Aorta (tissue), 5 donors: ENCODE data around the gene NECTIN4. TPM values are rescaled to one million over a fixed set of nuclear protein-coding genes. Genes with fewer than 3 reads are reported as not detected.
A peak's percentile ranks its signal among the peaks of the same experiment; 100 is the strongest.

ENCODE experiments used
- ATAC-seq: fragments of 200-7000 bp; cut with Tn5 transposase; one replicate; pipeline ENCODE4 v1.9.1; 2022; ENCODE audit warnings: moderate library complexity; ENCODE audit not compliant: low FRiP score
- DNase-seq, 2 donors: peaks; one replicate each; pipeline ENCODE4 v3.0.0-alpha.2; 2020
- H3K27ac ChIP-seq, 2 donors: one replicate each; pipeline ENCODE4 v1.5.1; 2013; ENCODE audit warnings: low read length in 2 of 2, mild to moderate bottlenecking in 2 of 2, moderate library complexity in 2 of 2, control low read depth in 1 of 2, inconsistent platforms in 1 of 2, low read depth in 1 of 2
- H3K27me3 ChIP-seq, 2 donors: one replicate each; pipeline ENCODE4 v1.6.1; 2013; ENCODE audit warnings: control low read depth in 1 of 2, low read length in 1 of 2, mild to moderate bottlenecking in 1 of 2, moderate library complexity in 1 of 2; ENCODE audit not compliant: insufficient read depth in 2 of 2, control insufficient read depth in 1 of 2
- H3K36me3 ChIP-seq, 2 donors: one replicate each; pipeline ENCODE4 v1.6.1; 2013; ENCODE audit warnings: control low read depth in 1 of 2, low read length in 1 of 2, mild to moderate bottlenecking in 1 of 2; ENCODE audit not compliant: insufficient read depth in 2 of 2, control insufficient read depth in 1 of 2
- H3K4me1 ChIP-seq, 2 donors: one replicate each; pipeline ENCODE4 v1.6.1; 2013; ENCODE audit warnings: low read length in 2 of 2, control low read depth in 1 of 2, mild to moderate bottlenecking in 1 of 2, moderate library complexity in 1 of 2; ENCODE audit not compliant: insufficient read depth in 2 of 2, control insufficient read depth in 1 of 2
- H3K4me3 ChIP-seq, 2 donors: one replicate each; pipeline ENCODE4 v1.5.1; 2013; ENCODE audit warnings: low read length in 2 of 2, control low read depth in 1 of 2, mild to moderate bottlenecking in 1 of 2
- H3K9me3 ChIP-seq: one replicate; pipeline ENCODE4 v1.6.1; 2013; ENCODE audit warnings: mild to moderate bottlenecking, low read length; ENCODE audit not compliant: control insufficient read depth
- WGBS, 2 donors: extraction: QIAGEN DNeasy Blood & Tissue Kit; methylation state at CpG; one replicate each; pipeline ENCODE4 v1.1.7; 2013; 5-methylcytosine and 5-hydroxymethylcytosine counted together
- intact Hi-C, 2 donors: fragments of 100-400 bp; cut with DNase I; formaldehyde crosslinking; loops; one replicate each; pipeline versions ENCODE4 v1.14.2 to v1.15.0; 2022
- polyA plus RNA-seq, 2 donors: library from polyadenylated mRNA; stranded (reverse); fragments of 200-250 nt; gene quantifications; one replicate each; pipeline ENCODE4 v1.2.3, GENCODE V29; 2013
- total RNA-seq, 2 donors: library from RNA; stranded (reverse); fragmentation: NEBNext Ultra II Directional; extraction: Animal tissue kit (Norgen Biotek cat#: 25700); gene quantifications; one replicate each; pipeline ENCODE4 v1.2.1, GENCODE V29; 2021
- donor health status: healthy with polysubstance abuse.
- donor health status: Bipolar disorder and iron deficiency.
- donor health status: DM: no; HTN: no; CAD: no.
- donor health status: DM: no; HTN: no; CAD: no.
- donor health status: DM: yes; HTN: yes; CAD: no.

The NECTIN4 gene
- total and polyA plus RNA-seq, 4 donors, result 0.24 to 0.26 TPM; not detected in 2

DNA sequence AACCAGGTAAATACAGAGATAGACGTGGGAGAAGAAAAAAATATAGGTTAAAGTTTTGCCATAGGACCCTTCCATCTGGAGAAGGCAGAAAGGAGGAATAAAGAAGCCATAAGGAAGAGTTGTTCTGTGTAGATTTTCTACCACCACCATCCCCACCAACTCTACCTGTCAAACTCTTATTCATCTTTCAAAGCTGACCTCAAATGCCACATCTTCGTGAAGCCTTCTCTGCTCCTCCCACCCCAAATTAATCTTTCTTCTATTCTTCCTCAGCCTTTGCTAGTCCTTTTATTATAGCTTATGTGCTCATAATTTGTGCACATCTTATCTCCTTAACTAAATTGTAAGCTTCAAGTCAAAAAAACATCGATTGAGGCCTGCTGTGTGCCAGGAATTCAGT lies 1.3 kb upstream of the NECTIN4 start:
- 75 to 80% methylated on average over 3 of the region's 3 CpGs for WGBS, 2 donors
- no peak overlapping the region for H3K4me3 ChIP-seq
- ATAC-seq, result no peak

DNA sequence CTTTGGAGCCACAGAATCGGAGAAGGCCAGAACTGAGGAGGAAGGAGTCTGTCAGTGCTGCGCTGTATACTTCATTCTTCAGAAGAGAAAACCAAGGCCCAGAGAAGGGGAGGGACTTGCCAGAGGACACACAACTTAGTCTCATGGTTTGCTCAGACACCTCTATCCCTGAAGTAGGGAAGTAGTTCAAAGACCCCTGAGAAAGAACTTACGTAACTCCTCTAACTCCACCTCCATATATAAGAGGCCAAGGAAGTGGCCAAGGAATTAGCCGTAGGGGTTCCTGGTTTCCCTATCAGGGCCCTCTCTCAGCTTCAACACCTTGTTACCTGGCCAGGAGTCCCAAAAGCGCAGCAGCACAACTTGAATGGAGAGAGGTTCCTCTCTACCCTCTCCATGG lies 580 bp upstream of the NECTIN4 start:
- Histone ChIP-seq H3K4me3 (no peak overlapping the region), H3K36me3 (no peaks in the 10 kb centered on the region), H3K4me1 (no peaks in the 10 kb centered on the region), H3K9me3 (no peaks in the 10 kb centered on the region), H3K27ac (no peak overlapping the region), H3K27me3 (no peaks in the 10 kb centered on the region)
- ATAC-seq (no peak), DNase-seq (no peak)
- intact Hi-C loops, result loop anchor here in 1 of 2 donors (5.0 kb wide), 1 partner anchor 93 kb away; no protein-coding TSS in a partner anchor
- 96% methylated on average over 5 of the region's 5 CpGs for WGBS, 2 donors

More for the DNA sequence above, 1.3 kb upstream of the NECTIN4 start:
- H3K9me3 ChIP-seq, result no peaks in the 10 kb centered on the region
- H3K4me1 ChIP-seq, result no peaks in the 10 kb centered on the region
- DNase-seq, result no peak
- no peaks in the 10 kb centered on the region for H3K36me3 ChIP-seq
- no peaks in the 10 kb centered on the region for H3K27me3 ChIP-seq
- H3K27ac ChIP-seq, result no peak overlapping the region
- intact Hi-C loops, result loop anchor here in 1 of 2 donors (5.0 kb wide), 1 partner anchor 93 kb away; no protein-coding TSS in a partner anchor

DNA sequence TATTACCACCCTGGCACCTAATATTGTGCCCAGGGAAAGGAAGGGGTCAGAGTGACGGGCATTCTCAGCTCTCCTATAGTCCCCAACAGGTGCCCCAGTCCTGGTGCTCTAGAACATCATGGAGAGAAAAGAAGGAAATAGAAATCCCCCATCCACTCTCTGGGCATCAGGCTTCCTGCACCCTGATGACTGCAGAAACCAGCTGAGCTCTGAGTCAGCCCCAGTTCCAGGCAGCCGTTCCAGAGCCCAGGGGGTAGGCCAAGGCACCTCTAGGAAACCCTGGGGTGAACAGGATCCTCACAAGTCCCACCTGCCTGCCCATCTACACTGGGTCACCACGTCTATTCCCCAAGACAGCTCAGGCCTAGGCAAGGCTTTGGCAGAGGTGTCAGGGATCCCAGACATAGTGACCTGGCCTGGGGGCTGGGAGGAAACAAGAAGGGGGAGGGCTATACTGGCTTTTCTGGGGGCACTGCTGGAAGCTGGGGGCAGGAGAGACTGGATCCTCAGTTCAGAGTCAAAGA lies 709 bp downstream of the NECTIN4 start:
- Histone ChIP-seq H3K27ac (no peak overlapping the region), H3K4me1 (no peaks in the 10 kb centered on the region), H3K9me3 (no peaks in the 10 kb centered on the region), H3K36me3 (no peaks in the 10 kb centered on the region), H3K4me3 (no peak overlapping the region), H3K27me3 (no peaks in the 10 kb centered on the region)
- DNase-seq, result no peak
- WGBS, 2 donors, result 80 to 84% methylated on average over 3 of the region's 3 CpGs
- intact Hi-C loops, result no loop called here
- no peak for ATAC-seq

DNA sequence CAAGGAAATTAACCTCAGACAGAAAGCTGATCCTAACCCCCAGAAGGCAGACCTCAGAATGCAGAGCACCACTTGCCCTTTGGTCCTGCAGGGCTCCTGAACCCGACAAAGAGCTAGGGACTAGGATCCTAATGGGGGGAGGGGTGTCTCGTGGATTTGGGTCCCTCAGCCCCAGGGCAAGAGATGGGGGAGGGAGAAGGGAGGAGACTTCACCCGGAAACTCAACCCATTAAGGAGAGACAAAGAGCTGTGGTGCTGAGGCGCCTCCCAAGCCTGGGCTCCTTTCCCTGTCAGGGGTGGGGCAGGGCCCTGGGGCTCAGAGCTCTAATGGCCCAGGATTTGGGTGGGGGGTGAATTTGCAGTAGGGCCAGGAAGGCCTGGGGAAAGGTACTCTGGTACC lies 2.9 kb downstream of the NECTIN4 start:
- no peak for ATAC-seq
- Histone ChIP-seq H3K9me3 (no peaks in the 10 kb centered on the region), H3K36me3 (no peaks in the 10 kb centered on the region), H3K4me1 (no peaks in the 10 kb centered on the region), H3K4me3 (no peak overlapping the region), H3K27ac (no peak overlapping the region), H3K27me3 (no peaks in the 10 kb centered on the region)
- intact Hi-C loops, result no loop called here
- 75 to 91% methylated on average over 4 of the region's 4 CpGs for WGBS, 2 donors
- DNase-seq, result no peak

DNA sequence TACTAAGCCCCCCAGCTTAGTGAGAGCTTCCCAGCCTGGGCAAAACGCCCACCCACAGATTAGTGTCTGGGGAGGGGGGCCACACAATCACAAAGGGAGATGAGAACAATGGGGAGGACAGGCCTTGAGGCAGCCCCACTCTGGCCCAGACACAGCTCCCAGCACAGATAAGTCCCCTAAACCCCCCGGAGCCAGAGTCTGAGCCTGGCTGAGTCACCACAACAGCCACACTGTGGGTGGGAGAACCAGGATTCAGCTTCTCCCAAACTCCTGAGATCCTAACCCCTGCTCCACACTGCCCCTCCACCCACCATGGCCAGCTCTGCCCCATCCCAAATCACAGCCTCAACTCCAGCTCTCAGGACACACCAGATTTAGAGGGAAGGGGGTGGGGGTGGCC lies 4.2 kb downstream of the NECTIN4 start:
- H3K27me3 ChIP-seq, result no peaks in the 10 kb centered on the region
- no peak for DNase-seq
- no peaks in the 10 kb centered on the region for H3K36me3 ChIP-seq
- ATAC-seq, result no peak
- no peak overlapping the region for H3K4me3 ChIP-seq
- H3K27ac ChIP-seq, result no peak overlapping the region
- WGBS, 2 donors, result 60 to 75% methylated on average over 2 of the region's 2 CpGs
- no peaks in the 10 kb centered on the region for H3K4me1 ChIP-seq
- intact Hi-C loops, result no loop called here
- H3K9me3 ChIP-seq, result no peaks in the 10 kb centered on the region

DNA sequence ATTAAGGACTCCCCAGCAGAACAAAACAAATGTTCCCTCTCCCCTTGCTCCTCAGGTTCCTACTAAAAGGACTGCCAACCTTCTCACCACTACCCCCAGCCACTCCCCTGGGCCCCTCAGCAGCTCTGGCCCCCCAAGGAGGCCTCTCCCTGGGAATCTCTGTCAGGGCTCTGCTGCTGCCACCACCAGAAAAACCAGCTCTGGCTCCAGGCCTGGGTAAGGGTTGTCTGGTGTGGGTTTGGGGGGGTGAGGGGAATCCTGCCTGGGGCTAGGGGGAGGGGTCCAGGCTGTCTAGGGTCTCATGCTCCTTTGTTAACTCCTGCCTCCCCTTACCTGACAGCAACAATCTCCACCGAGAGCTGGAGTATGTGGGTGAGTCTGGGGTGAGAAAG lies 4.8 kb downstream of the NECTIN4 start:
- DNase-seq (no peak), ATAC-seq (no peak)
- Histone ChIP-seq H3K4me3 (no peak overlapping the region), H3K27me3 (no peaks in the 10 kb centered on the region), H3K9me3 (no peaks in the 10 kb centered on the region), H3K36me3 (no peaks in the 10 kb centered on the region), H3K4me1 (no peaks in the 10 kb centered on the region), H3K27ac (no peak overlapping the region)
- intact Hi-C loops, result no loop called here
- WGBS, 2 donors, result 89 to 94% methylated on average over 1 of the region's 1 CpG

DNA sequence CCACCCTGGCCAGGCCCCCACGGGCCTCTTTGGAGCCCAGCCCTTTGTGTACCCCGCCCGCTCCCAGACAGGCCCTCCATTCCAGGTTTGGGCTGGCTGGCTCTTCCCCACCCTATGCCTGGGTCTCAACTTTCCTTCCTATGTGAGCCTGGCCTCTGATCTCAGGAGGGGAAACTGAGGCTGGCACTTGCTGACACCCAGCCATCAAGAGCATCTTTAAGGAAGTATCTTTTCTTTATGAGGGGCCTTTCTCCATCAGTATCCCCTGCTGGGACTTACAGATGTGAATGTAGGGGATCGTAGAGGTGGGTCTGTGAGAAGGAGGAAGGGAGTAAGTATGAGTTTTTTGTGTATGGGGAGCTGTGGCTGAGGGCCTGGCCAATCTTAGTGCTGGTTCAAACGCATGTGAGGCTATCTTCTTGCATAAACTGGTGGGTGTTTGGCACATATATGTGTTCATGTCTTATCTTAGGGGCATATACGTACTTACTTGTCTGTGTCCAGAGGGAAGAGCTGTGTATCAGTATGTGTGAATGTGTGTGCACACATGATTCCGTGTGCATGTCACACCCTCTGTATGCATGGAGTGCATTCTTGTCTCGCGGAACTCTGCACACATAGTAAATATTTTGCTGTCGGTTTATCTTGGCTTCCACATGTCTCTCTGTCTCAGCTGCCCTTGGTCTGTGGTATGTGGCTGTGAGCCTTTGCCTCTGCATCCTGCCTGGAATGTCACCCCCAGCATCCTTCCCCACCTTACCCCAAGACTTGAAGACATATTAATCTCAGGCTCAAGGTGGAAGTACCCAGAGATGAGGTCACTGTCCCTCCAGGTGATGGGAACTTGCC lies 5.4 kb downstream of the NECTIN4 start:
- H3K4me1 ChIP-seq, result no peaks in the 10 kb centered on the region
- H3K27ac ChIP-seq, result no peak overlapping the region
- DNase-seq, result no peak
- H3K9me3 ChIP-seq, result no peaks in the 10 kb centered on the region
- WGBS, 2 donors, result 65% methylated on average over 10 of the region's 10 CpGs
- ATAC-seq, result no peak
- no peaks in the 10 kb centered on the region for H3K27me3 ChIP-seq
- H3K36me3 ChIP-seq, result no peaks in the 10 kb centered on the region
- H3K4me3 ChIP-seq, result no peak overlapping the region
- intact Hi-C loops, result no loop called here

DNA sequence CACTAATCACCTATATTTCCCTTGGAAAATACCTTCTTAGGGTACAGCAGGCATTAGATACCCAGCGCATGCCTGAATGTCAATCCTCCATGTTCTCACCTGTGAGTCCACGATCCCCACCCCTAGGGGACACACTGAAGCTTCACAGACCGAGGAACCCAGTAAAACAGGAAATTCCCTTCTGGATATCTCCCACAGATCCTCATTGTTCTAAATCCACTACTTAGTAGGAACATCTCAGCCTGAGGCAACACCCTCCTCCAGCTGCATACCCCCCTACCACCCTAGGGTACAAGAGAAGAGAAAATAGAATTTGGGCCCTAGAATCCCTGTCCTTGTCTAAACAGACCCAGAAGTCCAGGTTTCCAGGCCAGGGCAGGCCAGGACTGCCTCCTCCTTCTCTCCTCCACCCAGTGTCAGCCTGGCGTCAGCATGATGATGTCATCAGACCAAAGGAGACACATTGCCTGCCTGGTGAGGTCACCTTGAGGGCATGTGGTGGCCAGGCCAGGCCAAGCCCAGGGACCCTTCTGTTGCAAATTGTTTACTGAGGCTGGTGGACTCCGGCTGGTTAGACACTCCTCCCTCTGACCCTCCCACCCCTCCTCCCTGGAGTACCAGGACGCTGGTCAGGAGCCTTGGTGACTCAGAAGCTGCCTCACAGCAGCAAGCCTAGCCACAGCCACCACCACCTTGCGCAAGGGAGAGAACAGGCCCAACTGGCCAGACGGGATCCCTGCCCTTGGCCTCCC lies 6.2 kb downstream of the NECTIN4 start:
- Histone ChIP-seq H3K9me3 (no peaks in the 10 kb centered on the region), H3K4me1 (no peaks in the 10 kb centered on the region), H3K4me3 (no peak overlapping the region), H3K36me3 (no peaks in the 10 kb centered on the region), H3K27me3 (no peaks in the 10 kb centered on the region), H3K27ac (no peak overlapping the region)
- ATAC-seq (peak; percentile 86), DNase-seq (peak; percentile 88 to 89)
- 62 to 64% methylated on average over 8 of the region's 8 CpGs for WGBS, 2 donors
- intact Hi-C loops, result no loop called here
